HepG2 (cell line): Measurements from ENCODE around the gene MAPRE3. TPM values are rescaled to one million over a fixed set of nuclear protein-coding genes. Genes with fewer than 3 reads are reported as not detected.

Experiments used
- CEBPB ChIP-seq: IDR thresholded peaks from 2 replicates; pipeline ENCODE4 v1.6.1; 2011; ENCODE audit warnings: low read depth, low read length, improper control_type of control experiment, borderline replicate concordance
- DR1 ChIP-seq: sonication (generic); formaldehyde crosslinking; IDR thresholded peaks from 2 replicates; pipeline ENCODE4 v1.8.0; 2021; ENCODE audit warnings: mild to moderate bottlenecking, missing genetic modification reagents, inconsistent platforms
- HOXA9 ChIP-seq: sonication (generic); formaldehyde crosslinking; IDR thresholded peaks from 2 replicates; pipeline ENCODE4 v1.8.1; 2022; ENCODE audit warnings: missing genetic modification reagents, mild to moderate bottlenecking, moderate library complexity, borderline replicate concordance
- KMT2B ChIP-seq: IDR thresholded peaks from 2 replicates; pipeline ENCODE4 v1.6.1; 2016; ENCODE audit warnings: missing genetic modification reagents, missing compliant biosample characterization
- MAF1 ChIP-seq: sonication (generic); formaldehyde crosslinking; IDR thresholded peaks from 2 replicates; pipeline ENCODE4 v1.5.0; 2020; ENCODE audit warnings: missing genetic modification reagents, borderline replicate concordance
- MEF2D ChIP-seq: sonication (generic); formaldehyde crosslinking; IDR thresholded peaks from 2 replicates; pipeline ENCODE4 v1.5.1; 2020; ENCODE audit warnings: mild to moderate bottlenecking, missing genetic modification reagents
- MXD1 ChIP-seq: sonication (generic); formaldehyde crosslinking; IDR thresholded peaks from 2 replicates; pipeline ENCODE4 v1.4.0; 2020; ENCODE audit warnings: mild to moderate bottlenecking, missing genetic modification reagents
- NCOA2 ChIP-seq: sonication (generic); formaldehyde crosslinking; IDR thresholded peaks from 2 replicates; pipeline ENCODE4 v1.8.0; 2022; ENCODE audit warnings: inconsistent platforms
- NFKBIZ ChIP-seq: IDR thresholded peaks from 2 replicates; pipeline ENCODE4 v1.6.1; 2018; ENCODE audit warnings: missing genetic modification reagents, missing compliant biosample characterization
- PAF1 ChIP-seq: IDR thresholded peaks from 2 replicates; pipeline ENCODE4 v1.6.1; 2016; ENCODE audit warnings: missing genetic modification reagents, missing compliant biosample characterization
- SIN3B ChIP-seq: fragments of 150-350 bp; IDR thresholded peaks from 2 replicates; pipeline ENCODE4 v1.6.1; 2014; ENCODE audit warnings: low read length
- SMAD3 ChIP-seq: sonication (generic); formaldehyde crosslinking; IDR thresholded peaks from 2 replicates; pipeline ENCODE4 v1.4.0; 2020; ENCODE audit warnings: missing genetic modification reagents
- SOX5 ChIP-seq: IDR thresholded peaks from 2 replicates; pipeline ENCODE4 v1.6.1; 2016; ENCODE audit warnings: borderline replicate concordance
- U2AF1 ChIP-seq: fragments of 200-400 bp; formaldehyde crosslinking; optimal IDR thresholded peaks from 2 replicates; pipeline ENCODE3; 2017; ENCODE audit warnings: mild to moderate bottlenecking, low read depth, low read length
- ZBTB21 ChIP-seq: sonication (generic); formaldehyde crosslinking; IDR thresholded peaks from 2 replicates; pipeline ENCODE4 v1.4.0; 2020; ENCODE audit warnings: missing genetic modification reagents
- ZBTB4 ChIP-seq: sonication (generic); formaldehyde crosslinking; IDR thresholded peaks from 2 replicates; pipeline ENCODE4 v1.4.0; 2020; ENCODE audit warnings: missing genetic modification reagents, mild to moderate bottlenecking, borderline replicate concordance
- ZFP41 ChIP-seq: sonication (generic); formaldehyde crosslinking; IDR thresholded peaks from 2 replicates; pipeline ENCODE4 v1.4.0; 2020; ENCODE audit warnings: mild to moderate bottlenecking, missing genetic modification reagents, borderline replicate concordance
- ZNF24 ChIP-seq: fragments of 450-650 bp; IDR thresholded peaks from 2 replicates; pipeline ENCODE4 v1.6.1; 2017; ENCODE audit warnings: antibody characterized with exemption, mild to moderate bottlenecking
- ZNF451 ChIP-seq: sonication (generic); formaldehyde crosslinking; IDR thresholded peaks from 2 replicates; pipeline ENCODE4 v1.5.0; 2020; ENCODE audit warnings: mild to moderate bottlenecking, missing genetic modification reagents
- ZNF501 ChIP-seq: sonication (generic); formaldehyde crosslinking; IDR thresholded peaks from 2 replicates; pipeline ENCODE4 v1.5.1; 2020; ENCODE audit warnings: mild to moderate bottlenecking, moderate library complexity, missing genetic modification reagents
- ZNF674 ChIP-seq: sonication (generic); formaldehyde crosslinking; IDR thresholded peaks from 2 replicates; pipeline ENCODE4 v1.5.0; 2020; ENCODE audit warnings: low read depth, mild to moderate bottlenecking, missing genetic modification reagents
- ZNF703 ChIP-seq: sonication (generic); formaldehyde crosslinking; IDR thresholded peaks from 2 replicates; pipeline ENCODE4 v1.5.1; 2020; ENCODE audit warnings: missing genetic modification reagents, mild to moderate bottlenecking, moderate library complexity, borderline replicate concordance
- ZNF737 ChIP-seq: sonication (generic); formaldehyde crosslinking; IDR thresholded peaks from 2 replicates; pipeline ENCODE4 v1.5.0; 2020; ENCODE audit warnings: missing genetic modification reagents, mild to moderate bottlenecking, borderline replicate concordance
- ZSCAN29 ChIP-seq: sonication (generic); formaldehyde crosslinking; conservative IDR thresholded peaks from 2 replicates; pipeline ENCODE4 v1.4.0; 2020; ENCODE audit warnings: mild to moderate bottlenecking, missing genetic modification reagents
- polyA plus RNA-seq, 8 experiments: library from polyadenylated mRNA; depleted of rRNA in 3 of 8; stranded (reverse) in 7 of 8; unstranded in 1 of 8; fragments of >200 nt; fragmentation: Illumina TruSeq in 4 of 8; extraction: Trizol in 4 of 8; gene quantifications; 2 replicates each; pipeline versions ENCODE4 v1.2.1 to v1.2.3, GENCODE V29; 2011 to 2016; ENCODE audit warnings: low read depth in 4 of 8, missing spikeins in 1 of 8, mixed read lengths in 1 of 8; ENCODE audit not compliant: insufficient read depth in 1 of 8
- total RNA-seq, 5 experiments: library from RNA; depleted of rRNA; stranded (reverse); fragments of >200 nt; fragmentation: Illumina TruSeq; extraction: Trizol; gene quantifications; 2 replicates each; pipeline ENCODE4 v1.2.3, GENCODE V29; 2016; ENCODE audit warnings: low read depth in 1 of 5
- TF ChIP-seq, protein P1 (sequence below): sonication (generic); formaldehyde crosslinking; IDR thresholded peaks from 2 replicates; pipeline ENCODE4 v1.5.1; 2020; ENCODE audit warnings: mild to moderate bottlenecking, moderate library complexity, missing genetic modification reagents

MAPRE3 gene
- total and polyA plus RNA-seq, 2 of the 13 experiments (the other 11 are each of a cell fraction or from before 2014, with no cell fraction given): 0.31 to 0.91 TPM

- TF ChIP-seq, protein P1, sequence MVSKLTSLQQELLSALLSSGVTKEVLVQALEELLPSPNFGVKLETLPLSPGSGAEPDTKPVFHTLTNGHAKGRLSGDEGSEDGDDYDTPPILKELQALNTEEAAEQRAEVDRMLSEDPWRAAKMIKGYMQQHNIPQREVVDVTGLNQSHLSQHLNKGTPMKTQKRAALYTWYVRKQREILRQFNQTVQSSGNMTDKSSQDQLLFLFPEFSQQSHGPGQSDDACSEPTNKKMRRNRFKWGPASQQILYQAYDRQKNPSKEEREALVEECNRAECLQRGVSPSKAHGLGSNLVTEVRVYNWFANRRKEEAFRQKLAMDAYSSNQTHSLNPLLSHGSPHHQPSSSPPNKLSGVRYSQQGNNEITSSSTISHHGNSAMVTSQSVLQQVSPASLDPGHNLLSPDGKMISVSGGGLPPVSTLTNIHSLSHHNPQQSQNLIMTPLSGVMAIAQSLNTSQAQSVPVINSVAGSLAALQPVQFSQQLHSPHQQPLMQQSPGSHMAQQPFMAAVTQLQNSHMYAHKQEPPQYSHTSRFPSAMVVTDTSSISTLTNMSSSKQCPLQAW: peak; percentile 27; the same call in 1 of the 2 replicates
- peak; percentile 87; the same call in 1 of the 2 replicates for TF ChIP-seq ZBTB4
- peak; percentile 91; the same call in 1 of the 2 replicates for TF ChIP-seq ZNF703 (CRISPR knock-in tag)
- TF ChIP-seq NCOA2 (CRISPR knock-in tag): no peak
- peak; percentile 46; the same call in 1 of the 2 replicates for TF ChIP-seq NFKBIZ
- peak; percentile 32 for TF ChIP-seq DR1 (CRISPR knock-in tag)
- no peak for TF ChIP-seq MEF2D
- TF ChIP-seq MXD1 (CRISPR knock-in tag): peak; percentile 57
- no peak; the same call in 1 of the 2 replicates for TF ChIP-seq ZSCAN29
- TF ChIP-seq PAF1: no peak; the same call in 1 of the 2 replicates
- no peak for TF ChIP-seq SOX5 (CRISPR knock-in tag)
- no peak for TF ChIP-seq SIN3B
- peak; percentile 65 for TF ChIP-seq HOXA9
- no peak for TF ChIP-seq ZFP41 (CRISPR knock-in tag)
- peak; percentile 90 for TF ChIP-seq ZNF451 (CRISPR knock-in tag)
- peak; percentile 42; the same call in 1 of the 2 replicates for TF ChIP-seq ZNF501
- TF ChIP-seq SMAD3 (CRISPR knock-in tag): peak; percentile 93
- TF ChIP-seq CEBPB: no peak
- TF ChIP-seq ZBTB21 (CRISPR knock-in tag): peak; percentile 14; the same call in 1 of the 2 replicates
- TF ChIP-seq ZNF674: peak; percentile 88; the same call in 1 of the 2 replicates
- peak; percentile 79; the same call in 1 of the 2 replicates for TF ChIP-seq ZNF737 (CRISPR knock-in tag)
- peak; percentile 94 for TF ChIP-seq KMT2B
- no peak for TF ChIP-seq U2AF1
- TF ChIP-seq MAF1 (CRISPR knock-in tag): peak; percentile 98
- peak; percentile 100 for TF ChIP-seq ZNF24
Observed at GRCh38 chr2:27050281-27050995, 80.0 kb downstream of the MAPRE3 start (continued).
